OCI-LY3 (cell line): ENCODE data around the gene TSPAN12.

Experiments
- EZH2phosphoT487 ChIP-seq: fragments of 200-600 bp; shearing (Covaris generic); IDR thresholded peaks from 2 replicates; pipeline ENCODE4 v1.6.1; 2018; ENCODE audit warnings: antibody characterized with exemption, mixed run types, low read depth
- TF ChIP-seq, protein P1 (sequence below): fragments of 200-600, 300-600 bp; sonication (generic); IDR thresholded peaks from 2 replicates; pipeline ENCODE4 v1.5.1; 2014; ENCODE audit warnings: antibody characterized with exemption, low read length, low read depth

DNA sequence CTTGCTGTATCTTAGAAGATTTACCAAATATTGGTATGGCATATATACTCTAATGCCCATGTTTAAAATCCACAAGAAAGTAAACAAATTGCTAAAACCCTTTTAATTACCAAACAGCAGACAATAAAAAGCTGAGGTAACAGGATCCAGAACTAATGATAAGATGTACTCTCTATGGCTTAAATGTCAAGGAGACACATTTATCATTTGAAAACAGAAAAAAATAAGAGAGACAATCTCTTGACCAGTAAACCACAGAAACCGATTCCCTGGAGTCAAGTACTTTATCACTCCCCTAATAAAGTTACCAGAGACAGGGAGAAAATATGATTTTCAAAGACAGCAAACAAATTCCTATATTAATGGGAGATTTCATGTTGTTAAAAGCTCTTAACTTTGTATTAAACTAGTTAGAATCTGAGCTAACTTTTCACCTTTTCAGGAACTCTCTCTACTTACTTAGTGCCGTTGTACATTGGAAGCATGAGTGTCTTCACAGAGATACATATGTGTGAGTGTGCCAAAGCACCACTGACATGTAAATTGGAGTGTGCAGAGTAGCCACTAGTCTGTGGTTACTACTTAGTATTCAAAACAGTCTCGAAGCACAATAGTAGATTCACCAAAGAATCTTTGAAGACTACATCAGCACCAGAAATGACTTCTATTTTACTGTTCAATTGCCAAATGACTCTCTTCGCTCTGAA is 44.2 kb downstream of the TSPAN12 start:
- TF ChIP-seq, protein P1, sequence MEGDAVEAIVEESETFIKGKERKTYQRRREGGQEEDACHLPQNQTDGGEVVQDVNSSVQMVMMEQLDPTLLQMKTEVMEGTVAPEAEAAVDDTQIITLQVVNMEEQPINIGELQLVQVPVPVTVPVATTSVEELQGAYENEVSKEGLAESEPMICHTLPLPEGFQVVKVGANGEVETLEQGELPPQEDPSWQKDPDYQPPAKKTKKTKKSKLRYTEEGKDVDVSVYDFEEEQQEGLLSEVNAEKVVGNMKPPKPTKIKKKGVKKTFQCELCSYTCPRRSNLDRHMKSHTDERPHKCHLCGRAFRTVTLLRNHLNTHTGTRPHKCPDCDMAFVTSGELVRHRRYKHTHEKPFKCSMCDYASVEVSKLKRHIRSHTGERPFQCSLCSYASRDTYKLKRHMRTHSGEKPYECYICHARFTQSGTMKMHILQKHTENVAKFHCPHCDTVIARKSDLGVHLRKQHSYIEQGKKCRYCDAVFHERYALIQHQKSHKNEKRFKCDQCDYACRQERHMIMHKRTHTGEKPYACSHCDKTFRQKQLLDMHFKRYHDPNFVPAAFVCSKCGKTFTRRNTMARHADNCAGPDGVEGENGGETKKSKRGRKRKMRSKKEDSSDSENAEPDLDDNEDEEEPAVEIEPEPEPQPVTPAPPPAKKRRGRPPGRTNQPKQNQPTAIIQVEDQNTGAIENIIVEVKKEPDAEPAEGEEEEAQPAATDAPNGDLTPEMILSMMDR: no peak
- no peak for TF ChIP-seq EZH2phosphoT487
